Measurements from ENCODE around the gene INPP4B.

The INPP4B gene

DNA sequence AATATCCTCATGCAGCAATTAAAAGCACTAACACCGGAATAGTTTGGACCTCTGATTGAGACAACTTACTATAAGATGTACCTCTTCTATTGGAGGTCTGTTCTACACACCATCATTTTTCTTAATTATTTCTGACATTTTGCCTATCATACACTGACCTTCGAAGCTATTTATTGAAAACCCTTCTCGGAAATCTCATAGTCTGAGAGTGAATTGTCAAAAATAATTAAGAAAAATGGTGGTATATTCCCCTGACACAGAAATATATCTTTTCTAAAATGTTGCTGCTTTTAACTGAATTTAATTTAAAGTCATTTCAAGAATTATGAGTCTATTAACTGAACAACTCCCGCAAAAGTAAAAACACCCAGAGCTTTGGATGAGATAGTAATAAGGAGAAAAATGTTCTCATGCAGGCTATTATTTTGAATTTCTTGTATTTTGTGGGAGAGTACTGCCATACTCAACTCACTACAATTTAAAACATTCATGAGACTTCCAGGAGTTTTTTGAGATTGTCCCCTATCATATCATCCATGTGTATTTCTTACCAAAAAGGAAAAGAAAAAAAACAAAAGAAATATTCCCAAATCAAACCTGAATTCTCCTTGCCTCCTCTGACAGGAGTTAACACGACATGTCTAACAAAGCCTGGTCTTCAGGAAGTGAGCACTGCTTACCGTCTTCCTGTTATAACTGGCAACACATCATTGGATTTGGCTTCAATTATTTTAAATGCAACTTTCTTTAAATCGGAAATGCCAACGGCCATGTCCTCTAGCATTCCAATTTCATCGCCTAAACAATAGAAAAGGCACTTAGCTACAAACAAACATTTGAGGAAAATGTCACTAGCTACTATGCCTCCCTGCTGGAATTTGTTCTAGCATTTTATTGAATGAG, 724.4 kb downstream of the INPP4B start:
- DNase-seq: no peak
- no peak overlapping the region for H3K4me3 ChIP-seq (ENCODE audit: insufficient read depth, low read depth, low read length, poor library complexity, severe bottlenecking)
- no peak overlapping the region for H3K27ac ChIP-seq (ENCODE audit: insufficient read depth, low read length, poor library complexity, severe bottlenecking)
- H3K27me3 ChIP-seq (replicated peaks; ENCODE audit: control insufficient read depth, insufficient read depth, low read length, poor library complexity, severe bottlenecking): no peaks in the 10 kb centered on the region
- no peaks in the 10 kb centered on the region for H3K9me3 ChIP-seq (ENCODE audit: control insufficient read depth, low read length)
- peaks cover 45% of the 10 kb centered on the region for H3K36me3 ChIP-seq (ENCODE audit: control insufficient read depth, insufficient read depth, low read length)
- no peaks in the 10 kb centered on the region for H3K4me1 ChIP-seq (ENCODE audit: control insufficient read depth, insufficient read depth, low read length, poor library complexity, severe bottlenecking)

DNA sequence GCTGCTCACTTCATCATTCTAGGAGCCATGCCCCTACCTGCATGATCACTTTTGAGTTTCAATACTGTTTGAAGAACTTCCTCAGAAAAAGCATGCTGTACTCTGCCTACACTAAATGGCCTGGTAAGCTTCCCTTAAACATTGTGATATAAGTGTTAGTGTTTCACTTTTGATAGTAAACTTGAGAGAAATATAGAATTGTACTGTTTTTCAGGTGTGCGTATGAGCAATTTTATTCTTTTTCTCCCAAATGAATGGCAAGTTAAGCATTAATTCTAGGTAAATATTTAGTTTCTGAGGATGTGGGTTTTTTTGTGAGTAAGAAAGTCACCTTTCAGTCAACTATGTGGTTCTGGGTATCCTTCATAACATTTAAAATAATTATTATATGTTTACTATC, 725.2 kb downstream of the INPP4B start:
- no peaks in the 10 kb centered on the region for H3K27me3 ChIP-seq (replicated peaks; ENCODE audit: control insufficient read depth, insufficient read depth, low read length, poor library complexity, severe bottlenecking)
- no peak for DNase-seq
- H3K4me3 ChIP-seq (ENCODE audit: insufficient read depth, low read depth, low read length, poor library complexity, severe bottlenecking): no peak overlapping the region
- no peaks in the 10 kb centered on the region for H3K4me1 ChIP-seq (ENCODE audit: control insufficient read depth, insufficient read depth, low read length, poor library complexity, severe bottlenecking)
- no peak overlapping the region for H3K27ac ChIP-seq (ENCODE audit: insufficient read depth, low read length, poor library complexity, severe bottlenecking)
- peaks cover 45% of the 10 kb centered on the region for H3K36me3 ChIP-seq (ENCODE audit: control insufficient read depth, insufficient read depth, low read length)
- H3K9me3 ChIP-seq (ENCODE audit: control insufficient read depth, low read length): no peaks in the 10 kb centered on the region

DNA sequence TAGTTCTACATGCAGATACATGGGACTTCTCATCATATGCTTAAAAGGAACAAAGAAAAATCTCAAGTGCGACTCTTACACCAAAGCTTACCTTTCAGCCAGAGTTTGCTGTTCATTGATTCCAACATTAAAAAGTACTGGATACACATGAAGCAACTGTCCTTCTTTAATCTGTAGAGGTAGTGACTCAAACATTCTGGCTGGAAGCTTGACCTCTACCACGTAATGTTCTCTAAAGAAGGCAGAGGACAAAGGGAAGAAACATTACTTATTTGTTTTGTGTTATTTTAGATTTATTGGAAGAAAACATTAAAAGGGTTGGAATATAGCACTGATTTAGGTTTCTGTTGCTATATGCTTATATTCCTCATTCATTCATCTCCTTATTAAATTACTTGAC, 733.6 kb downstream of the INPP4B start:
- DNase-seq: no peak
- H3K4me3 ChIP-seq (ENCODE audit: insufficient read depth, low read depth, low read length, poor library complexity, severe bottlenecking): no peak overlapping the region
- H3K27ac ChIP-seq (ENCODE audit: insufficient read depth, low read length, poor library complexity, severe bottlenecking): no peak overlapping the region
- no peaks in the 10 kb centered on the region for H3K4me1 ChIP-seq (ENCODE audit: control insufficient read depth, insufficient read depth, low read length, poor library complexity, severe bottlenecking)
- H3K27me3 ChIP-seq (replicated peaks; ENCODE audit: control insufficient read depth, insufficient read depth, low read length, poor library complexity, severe bottlenecking): no peaks in the 10 kb centered on the region
- H3K36me3 ChIP-seq (ENCODE audit: control insufficient read depth, insufficient read depth, low read length): peaks cover 61% of the 10 kb centered on the region
- H3K9me3 ChIP-seq (ENCODE audit: control insufficient read depth, low read length): no peaks in the 10 kb centered on the region

- no peak for DNase-seq
- Histone ChIP-seq H3K4me3 (ENCODE audit: insufficient read depth, low read depth, low read length, poor library complexity, severe bottlenecking) (no peak overlapping the region), H3K9me3 (ENCODE audit: control insufficient read depth, low read length) (no peaks in the 10 kb centered on the region), H3K4me1 (ENCODE audit: control insufficient read depth, insufficient read depth, low read length, poor library complexity, severe bottlenecking) (no peaks in the 10 kb centered on the region), H3K36me3 (ENCODE audit: control insufficient read depth, insufficient read depth, low read length) (peaks cover 67% of the 10 kb centered on the region), H3K27ac (ENCODE audit: insufficient read depth, low read length, poor library complexity, severe bottlenecking) (no peak overlapping the region), H3K27me3 (replicated peaks; ENCODE audit: control insufficient read depth, insufficient read depth, low read length, poor library complexity, severe bottlenecking) (no peaks in the 10 kb centered on the region)
Observed at GRCh38 chr4:142110136-142110535, 736.0 kb downstream of the INPP4B start.

- Histone ChIP-seq H3K27me3 (replicated peaks; ENCODE audit: control insufficient read depth, insufficient read depth, low read length, poor library complexity, severe bottlenecking) (no peaks in the 10 kb centered on the region), H3K4me3 (ENCODE audit: insufficient read depth, low read depth, low read length, poor library complexity, severe bottlenecking) (no peak overlapping the region), H3K4me1 (ENCODE audit: control insufficient read depth, insufficient read depth, low read length, poor library complexity, severe bottlenecking) (no peaks in the 10 kb centered on the region), H3K36me3 (ENCODE audit: control insufficient read depth, insufficient read depth, low read length) (peaks cover 45% of the 10 kb centered on the region), H3K9me3 (ENCODE audit: control insufficient read depth, low read length) (no peaks in the 10 kb centered on the region), H3K27ac (ENCODE audit: insufficient read depth, low read length, poor library complexity, severe bottlenecking) (no peak overlapping the region)
- DNase-seq: no peak
Observed at GRCh38 chr4:142104041-142104440, 742.1 kb downstream of the INPP4B start.

GRCh38 chr4:142101401-142101800, 744.7 kb downstream of the INPP4B start:
- Histone ChIP-seq H3K36me3 (ENCODE audit: control insufficient read depth, insufficient read depth, low read length) (peaks cover 31% of the 10 kb centered on the region), H3K9me3 (ENCODE audit: control insufficient read depth, low read length) (no peaks in the 10 kb centered on the region), H3K4me1 (ENCODE audit: control insufficient read depth, insufficient read depth, low read length, poor library complexity, severe bottlenecking) (no peaks in the 10 kb centered on the region), H3K27ac (ENCODE audit: insufficient read depth, low read length, poor library complexity, severe bottlenecking) (no peak overlapping the region), H3K27me3 (replicated peaks; ENCODE audit: control insufficient read depth, insufficient read depth, low read length, poor library complexity, severe bottlenecking) (no peaks in the 10 kb centered on the region), H3K4me3 (ENCODE audit: insufficient read depth, low read depth, low read length, poor library complexity, severe bottlenecking) (no peak overlapping the region)
- no peak for DNase-seq

DNA sequence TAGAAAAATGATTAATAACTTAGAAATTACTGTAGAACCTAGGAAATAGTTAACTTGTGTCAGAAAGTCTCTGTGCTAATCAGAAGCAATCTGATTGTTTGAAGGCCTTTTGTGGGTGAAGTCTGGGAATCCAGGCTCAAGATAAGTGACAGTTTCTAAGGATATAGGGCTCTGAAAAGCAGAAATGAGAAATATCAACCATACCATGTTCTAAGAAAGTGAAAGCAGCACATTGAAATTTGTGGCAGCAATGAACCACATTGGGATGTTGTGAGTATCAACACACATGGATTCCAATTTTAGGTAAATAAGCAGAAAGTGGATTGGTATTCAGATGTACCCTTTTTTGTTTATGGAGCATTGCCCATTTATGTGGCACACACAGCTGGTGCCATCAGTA, 745.2 kb downstream of the INPP4B start:
- Histone ChIP-seq H3K27ac (ENCODE audit: insufficient read depth, low read length, poor library complexity, severe bottlenecking) (no peak overlapping the region), H3K36me3 (ENCODE audit: control insufficient read depth, insufficient read depth, low read length) (peaks cover 34% of the 10 kb centered on the region), H3K9me3 (ENCODE audit: control insufficient read depth, low read length) (no peaks in the 10 kb centered on the region), H3K4me1 (ENCODE audit: control insufficient read depth, insufficient read depth, low read length, poor library complexity, severe bottlenecking) (no peaks in the 10 kb centered on the region), H3K4me3 (ENCODE audit: insufficient read depth, low read depth, low read length, poor library complexity, severe bottlenecking) (no peak overlapping the region), H3K27me3 (replicated peaks; ENCODE audit: control insufficient read depth, insufficient read depth, low read length, poor library complexity, severe bottlenecking) (no peaks in the 10 kb centered on the region)
- no peak for DNase-seq

DNA sequence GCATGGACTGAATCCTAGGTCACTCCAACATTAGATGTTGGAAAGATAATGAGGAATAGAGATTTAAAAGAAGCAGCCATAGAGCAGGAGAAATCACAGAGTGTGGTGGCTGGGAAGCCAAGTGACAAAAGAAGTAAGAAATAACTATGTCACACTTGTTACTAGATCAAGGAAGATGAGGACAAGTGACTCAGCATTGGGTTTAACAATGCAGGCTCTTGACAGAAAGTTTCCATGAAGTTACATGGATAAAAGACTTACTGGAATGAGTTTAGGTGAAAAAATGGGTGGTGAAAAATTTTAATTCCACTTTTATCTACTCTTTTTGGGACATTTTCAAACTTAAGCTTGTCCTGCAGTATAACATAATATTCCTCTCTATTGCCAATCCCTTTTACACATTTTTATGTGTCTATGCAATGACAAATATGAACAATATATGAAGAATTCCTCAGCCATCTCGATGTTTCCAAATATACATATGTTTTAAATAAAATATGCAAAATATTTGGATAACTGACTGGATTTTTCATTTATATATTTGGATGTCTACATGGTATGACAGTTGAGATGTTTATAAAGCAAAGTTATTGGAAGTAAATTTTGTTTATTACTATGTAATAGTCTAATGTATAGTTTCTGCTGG, 747.1 kb downstream of the INPP4B start:
- H3K36me3 ChIP-seq (ENCODE audit: control insufficient read depth, insufficient read depth, low read length): peaks cover 47% of the 10 kb centered on the region
- no peak overlapping the region for H3K27ac ChIP-seq (ENCODE audit: insufficient read depth, low read length, poor library complexity, severe bottlenecking)
- H3K27me3 ChIP-seq (replicated peaks; ENCODE audit: control insufficient read depth, insufficient read depth, low read length, poor library complexity, severe bottlenecking): no peaks in the 10 kb centered on the region
- H3K9me3 ChIP-seq (ENCODE audit: control insufficient read depth, low read length): no peaks in the 10 kb centered on the region
- H3K4me3 ChIP-seq (ENCODE audit: insufficient read depth, low read depth, low read length, poor library complexity, severe bottlenecking): no peak overlapping the region
- no peak for DNase-seq
- no peaks in the 10 kb centered on the region for H3K4me1 ChIP-seq (ENCODE audit: control insufficient read depth, insufficient read depth, low read length, poor library complexity, severe bottlenecking)

DNA sequence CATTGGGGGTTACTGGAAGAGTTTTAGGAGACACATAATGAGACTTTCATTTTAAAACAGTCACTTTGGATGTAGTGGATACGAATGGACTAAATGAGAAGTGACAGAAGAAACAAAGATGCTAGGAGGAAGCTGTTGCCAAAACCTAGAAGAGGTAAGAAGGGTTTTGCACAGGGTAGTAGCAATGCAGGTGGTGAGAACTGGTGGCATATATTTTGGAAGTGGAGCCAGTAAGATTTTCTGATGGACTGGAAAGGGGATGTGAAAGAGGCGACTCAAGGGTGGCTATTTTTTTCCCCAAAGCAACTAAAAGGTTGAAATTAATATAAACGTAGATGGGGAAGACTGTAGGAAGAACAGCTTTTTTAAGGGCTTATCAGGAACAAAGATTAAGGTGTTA, 747.7 kb downstream of the INPP4B start:
- no peaks in the 10 kb centered on the region for H3K27me3 ChIP-seq (replicated peaks; ENCODE audit: control insufficient read depth, insufficient read depth, low read length, poor library complexity, severe bottlenecking)
- H3K27ac ChIP-seq (ENCODE audit: insufficient read depth, low read length, poor library complexity, severe bottlenecking): no peak overlapping the region
- no peak overlapping the region for H3K4me3 ChIP-seq (ENCODE audit: insufficient read depth, low read depth, low read length, poor library complexity, severe bottlenecking)
- no peak for DNase-seq
- peaks cover 45% of the 10 kb centered on the region for H3K36me3 ChIP-seq (ENCODE audit: control insufficient read depth, insufficient read depth, low read length)
- H3K9me3 ChIP-seq (ENCODE audit: control insufficient read depth, low read length): no peaks in the 10 kb centered on the region
- no peaks in the 10 kb centered on the region for H3K4me1 ChIP-seq (ENCODE audit: control insufficient read depth, insufficient read depth, low read length, poor library complexity, severe bottlenecking)

DNA sequence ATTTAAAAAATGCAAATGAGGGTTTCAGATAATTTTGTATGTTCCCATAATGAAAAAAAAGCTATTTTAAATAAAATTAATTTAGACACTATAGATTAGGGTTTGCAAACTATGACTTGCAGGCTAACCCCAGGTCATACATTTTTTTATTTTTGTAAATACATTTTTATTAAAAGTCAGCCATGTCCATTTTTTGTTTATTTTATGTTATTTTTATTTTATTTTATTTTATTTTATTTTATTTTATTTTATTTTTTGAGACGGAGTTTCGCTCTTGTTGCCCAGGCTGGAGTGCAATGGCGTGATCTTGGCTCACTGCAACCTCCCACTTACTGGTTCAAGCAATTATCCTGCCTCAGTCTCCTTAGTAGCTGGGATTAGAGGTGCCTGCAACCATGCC, 749.1 kb downstream of the INPP4B start:
- Histone ChIP-seq H3K4me3 (ENCODE audit: insufficient read depth, low read depth, low read length, poor library complexity, severe bottlenecking) (no peak overlapping the region), H3K36me3 (ENCODE audit: control insufficient read depth, insufficient read depth, low read length) (peaks cover 52% of the 10 kb centered on the region), H3K9me3 (ENCODE audit: control insufficient read depth, low read length) (no peaks in the 10 kb centered on the region), H3K27me3 (replicated peaks; ENCODE audit: control insufficient read depth, insufficient read depth, low read length, poor library complexity, severe bottlenecking) (no peaks in the 10 kb centered on the region), H3K27ac (ENCODE audit: insufficient read depth, low read length, poor library complexity, severe bottlenecking) (no peak overlapping the region), H3K4me1 (ENCODE audit: control insufficient read depth, insufficient read depth, low read length, poor library complexity, severe bottlenecking) (no peaks in the 10 kb centered on the region)
- DNase-seq: no peak

Data from effector memory CD4-positive, alpha-beta T cell (primary cell).